ENCODE data around the gene TMPRSS11F.
"Not testable (repeated sequence)": the region's sequence is repeated elsewhere in the genome, so short reads cannot be mapped to it uniquely, and the experiment has no call there.

The TMPRSS11F gene

DNA sequence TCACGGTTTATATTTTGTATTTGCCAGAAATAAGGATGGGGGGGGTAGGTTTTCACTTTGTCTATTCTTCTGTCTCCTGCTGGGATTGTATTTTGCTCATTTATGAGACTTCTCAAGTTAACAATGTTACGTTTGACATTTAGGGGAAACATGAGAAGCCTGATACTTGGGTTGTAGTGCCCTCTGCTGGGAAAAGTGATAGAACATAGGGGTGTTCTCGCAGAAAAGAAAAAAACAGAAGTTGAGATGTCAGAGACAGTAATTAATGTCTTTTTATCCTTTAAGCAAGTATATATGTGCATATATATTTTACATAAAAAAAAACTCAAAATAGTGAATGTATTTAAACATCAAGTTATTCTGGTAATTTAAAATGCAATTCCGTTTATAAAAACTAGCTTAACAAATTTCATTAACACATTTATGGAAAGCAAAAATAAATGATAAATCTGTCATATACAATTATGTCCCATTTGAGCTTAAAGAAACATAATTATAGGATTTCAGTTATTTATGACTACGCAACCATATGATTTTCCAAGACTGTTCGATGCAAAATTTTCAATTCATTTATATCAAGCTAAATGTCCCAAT, 46.0 kb upstream of the TMPRSS11F start:
- TF ChIP-seq EZH2phosphoT487 (conservative IDR thresholded peaks at IDR 0.05; ENCODE audit: low read length), result no peak
- TF ChIP-seq, protein P1, sequence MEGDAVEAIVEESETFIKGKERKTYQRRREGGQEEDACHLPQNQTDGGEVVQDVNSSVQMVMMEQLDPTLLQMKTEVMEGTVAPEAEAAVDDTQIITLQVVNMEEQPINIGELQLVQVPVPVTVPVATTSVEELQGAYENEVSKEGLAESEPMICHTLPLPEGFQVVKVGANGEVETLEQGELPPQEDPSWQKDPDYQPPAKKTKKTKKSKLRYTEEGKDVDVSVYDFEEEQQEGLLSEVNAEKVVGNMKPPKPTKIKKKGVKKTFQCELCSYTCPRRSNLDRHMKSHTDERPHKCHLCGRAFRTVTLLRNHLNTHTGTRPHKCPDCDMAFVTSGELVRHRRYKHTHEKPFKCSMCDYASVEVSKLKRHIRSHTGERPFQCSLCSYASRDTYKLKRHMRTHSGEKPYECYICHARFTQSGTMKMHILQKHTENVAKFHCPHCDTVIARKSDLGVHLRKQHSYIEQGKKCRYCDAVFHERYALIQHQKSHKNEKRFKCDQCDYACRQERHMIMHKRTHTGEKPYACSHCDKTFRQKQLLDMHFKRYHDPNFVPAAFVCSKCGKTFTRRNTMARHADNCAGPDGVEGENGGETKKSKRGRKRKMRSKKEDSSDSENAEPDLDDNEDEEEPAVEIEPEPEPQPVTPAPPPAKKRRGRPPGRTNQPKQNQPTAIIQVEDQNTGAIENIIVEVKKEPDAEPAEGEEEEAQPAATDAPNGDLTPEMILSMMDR (IDR thresholded peaks at IDR 0.05; ENCODE audit: insufficient read depth, low read length, poor library complexity, severe bottlenecking), result peak; percentile 28
- no peaks in the 10 kb centered on the region for H3K9me2 ChIP-seq (replicated peaks; ENCODE audit: insufficient read depth, low read length)
- H3K79me2 ChIP-seq (ENCODE audit: insufficient read depth, low read length), result no peaks in the 10 kb centered on the region
- H3K4me3 ChIP-seq (ENCODE audit: insufficient read depth, low read length, poor library complexity, severe bottlenecking), result no peak overlapping the region
- H3K4me2 ChIP-seq (ENCODE audit: low read depth, low read length, poor library complexity, severe bottlenecking), result no peak overlapping the region
- no peak overlapping the region for H3K27ac ChIP-seq (ENCODE audit: low read depth, low read length)
- H4K20me1 ChIP-seq (ENCODE audit: low read depth, low read length), result no peaks in the 10 kb centered on the region
- H2AFZ ChIP-seq (ENCODE audit: low read depth, low read length, severe bottlenecking), result no peak overlapping the region
- no peaks in the 10 kb centered on the region for H3K9me3 ChIP-seq (ENCODE audit: insufficient read depth, low read length)
- no peaks in the 10 kb centered on the region for H3K27me3 ChIP-seq (ENCODE audit: low read length)
- H3K36me3 ChIP-seq (ENCODE audit: low read length), result no peaks in the 10 kb centered on the region
- H3K9ac ChIP-seq (ENCODE audit: low read length), result no peak overlapping the region
- no peaks in the 10 kb centered on the region for H3F3A ChIP-seq (ENCODE audit: insufficient read depth)

DNA sequence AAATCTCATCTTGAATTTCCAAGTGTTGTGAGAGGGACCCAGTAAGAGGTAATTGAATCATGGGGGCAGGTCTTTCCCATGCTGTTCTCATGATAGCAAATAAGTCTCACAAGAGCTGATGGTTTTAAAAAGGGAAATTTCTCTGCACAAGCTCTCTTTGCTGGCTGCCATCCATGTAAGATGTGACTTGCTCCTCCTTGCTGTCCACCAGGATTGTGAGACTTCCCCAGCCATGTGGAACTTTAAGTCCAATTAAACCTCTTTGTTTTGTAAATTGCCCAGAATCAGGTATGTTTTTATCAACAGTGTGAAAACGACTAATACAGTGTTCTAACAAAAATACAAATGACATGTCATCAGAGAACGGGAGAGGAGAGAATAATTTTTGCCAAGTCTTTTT, 44.7 kb upstream of the TMPRSS11F start:
- not testable (repeated sequence) for H3K4me2 ChIP-seq (ENCODE audit: low read depth, low read length, poor library complexity, severe bottlenecking); H4K20me1 ChIP-seq (ENCODE audit: low read depth, low read length); H3F3A ChIP-seq (ENCODE audit: insufficient read depth); H3K9ac ChIP-seq (ENCODE audit: low read length); H3K4me3 ChIP-seq (ENCODE audit: insufficient read depth, low read length, poor library complexity, severe bottlenecking); H3K9me2 ChIP-seq (replicated peaks; ENCODE audit: insufficient read depth, low read length); H3K9me3 ChIP-seq (ENCODE audit: insufficient read depth, low read length); H2AFZ ChIP-seq (ENCODE audit: low read depth, low read length, severe bottlenecking); H3K79me2 ChIP-seq (ENCODE audit: insufficient read depth, low read length); H3K27me3 ChIP-seq (ENCODE audit: low read length); H3K27ac ChIP-seq (ENCODE audit: low read depth, low read length); H3K36me3 ChIP-seq (ENCODE audit: low read length)

- H3K9me2 ChIP-seq (replicated peaks; ENCODE audit: insufficient read depth, low read length); H3K27me3 ChIP-seq (ENCODE audit: low read length); H3K79me2 ChIP-seq (ENCODE audit: insufficient read depth, low read length); H3K4me2 ChIP-seq (ENCODE audit: low read depth, low read length, poor library complexity, severe bottlenecking); H3K36me3 ChIP-seq (ENCODE audit: low read length); H3K4me3 ChIP-seq (ENCODE audit: insufficient read depth, low read length, poor library complexity, severe bottlenecking); H3K9ac ChIP-seq (ENCODE audit: low read length); H3K27ac ChIP-seq (ENCODE audit: low read depth, low read length); H3F3A ChIP-seq (ENCODE audit: insufficient read depth); H2AFZ ChIP-seq (ENCODE audit: low read depth, low read length, severe bottlenecking); H3K9me3 ChIP-seq (ENCODE audit: insufficient read depth, low read length); H4K20me1 ChIP-seq (ENCODE audit: low read depth, low read length): not testable (repeated sequence)
Measured at GRCh38 chr4:68172147-68172546, 42.5 kb upstream of the TMPRSS11F start.

DNA sequence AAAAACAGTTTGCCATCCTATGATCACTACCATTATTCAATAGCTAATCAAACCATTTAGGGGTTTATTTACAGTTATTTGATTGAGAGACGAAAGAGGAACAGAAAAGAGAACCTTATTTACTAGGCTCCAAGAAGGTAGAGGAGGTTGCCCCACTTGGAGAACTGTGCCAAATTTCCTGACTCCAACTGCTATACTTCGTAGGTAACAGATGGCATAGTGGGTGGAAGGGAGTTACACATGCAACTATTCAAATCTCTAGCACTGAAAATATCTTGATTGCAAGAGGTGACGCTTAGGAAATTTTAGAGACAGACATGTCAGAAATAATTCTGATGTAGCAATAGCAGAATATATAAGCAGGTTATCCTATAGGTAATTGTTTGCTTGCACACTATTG, 38.0 kb upstream of the TMPRSS11F start:
- H3K79me2 ChIP-seq (ENCODE audit: insufficient read depth, low read length), result no peaks in the 10 kb centered on the region
- TF ChIP-seq, protein P1 (IDR thresholded peaks at IDR 0.05; ENCODE audit: insufficient read depth, low read length, poor library complexity, severe bottlenecking), result no peak
- TF ChIP-seq EZH2phosphoT487 (conservative IDR thresholded peaks at IDR 0.05; ENCODE audit: low read length), result no peak
- H4K20me1 ChIP-seq (ENCODE audit: low read depth, low read length), result no peaks in the 10 kb centered on the region
- H2AFZ ChIP-seq (ENCODE audit: low read depth, low read length, severe bottlenecking), result no peak overlapping the region
- no peaks in the 10 kb centered on the region for H3K9me2 ChIP-seq (replicated peaks; ENCODE audit: insufficient read depth, low read length)
- H3K4me3 ChIP-seq (ENCODE audit: insufficient read depth, low read length, poor library complexity, severe bottlenecking), result no peak overlapping the region
- no peak overlapping the region for H3K27ac ChIP-seq (ENCODE audit: low read depth, low read length)
- H3K9me3 ChIP-seq (ENCODE audit: insufficient read depth, low read length), result no peaks in the 10 kb centered on the region
- no peaks in the 10 kb centered on the region for H3K27me3 ChIP-seq (ENCODE audit: low read length)
- H3K36me3 ChIP-seq (ENCODE audit: low read length), result no peaks in the 10 kb centered on the region
- no peaks in the 10 kb centered on the region for H3F3A ChIP-seq (ENCODE audit: insufficient read depth)
- no peak overlapping the region for H3K4me2 ChIP-seq (ENCODE audit: low read depth, low read length, poor library complexity, severe bottlenecking)
- H3K9ac ChIP-seq (ENCODE audit: low read length), result no peak overlapping the region
